GM19468 (cell line): ENCODE results near the gene ADGRD1.

ENCODE experiments used
- ATAC-seq: cut with Tn5 transposase; IDR thresholded peaks from one replicate; pipeline ENCODE4 v1.9.1; 2021; ENCODE audit warnings: mild to moderate bottlenecking, moderate library complexity, moderate number of reproducible peaks; ENCODE audit not compliant: unreplicated experiment; ENCODE audit errors: extremely low read depth

ADGRD1 gene

GRCh38 chr12:131082290-131083194, 128.8 kb downstream of the ADGRD1 start:
- no peak for ATAC-seq

- ATAC-seq: no peak
These were observed 130.8 kb downstream of the ADGRD1 start for GRCh38 chr12:131084341-131085011.

- no peak for ATAC-seq
These were observed 131.6 kb downstream of the ADGRD1 start for GRCh38 chr12:131085125-131085815.

- no peak for ATAC-seq
These were observed 132.3 kb downstream of the ADGRD1 start for GRCh38 chr12:131085816-131086591.

- no peak for ATAC-seq
These were observed 133.7 kb downstream of the ADGRD1 start for GRCh38 chr12:131087302-131087818.

GRCh38 chr12:131087991-131088700, 134.4 kb downstream of the ADGRD1 start:
- ATAC-seq: no peak

- ATAC-seq: no peak
These were observed 135.2 kb downstream of the ADGRD1 start for GRCh38 chr12:131088701-131089530.

- no peak for ATAC-seq
These were observed 136.0 kb downstream of the ADGRD1 start for GRCh38 chr12:131089531-131090273.

GRCh38 chr12:131090274-131091210, 136.8 kb downstream of the ADGRD1 start:
- no peak for ATAC-seq

- ATAC-seq: no peak
These were observed 137.8 kb downstream of the ADGRD1 start for GRCh38 chr12:131091413-131091975.

GRCh38 chr12:131091976-131092691, 138.4 kb downstream of the ADGRD1 start:
- ATAC-seq: no peak

- peak; percentile 63 for ATAC-seq
These were observed 139.3 kb downstream of the ADGRD1 start for GRCh38 chr12:131092901-131093603.

GRCh38 chr12:131093604-131093955, 139.9 kb downstream of the ADGRD1 start:
- no peak for ATAC-seq

GRCh38 chr12:131093971-131094830, 140.5 kb downstream of the ADGRD1 start:
- ATAC-seq: no peak
